ENCODE data around the gene PPP2R3A. TPM values are rescaled to one million over a fixed set of nuclear protein-coding genes. Genes with fewer than 3 reads are reported as not detected.
A peak's percentile ranks its signal among the peaks of the same experiment; 100 is the strongest.

Gene PPP2R3A
- polyA plus RNA-seq, 4 donors, result 19.8 to 26.9 (median 24.4) TPM

DNA sequence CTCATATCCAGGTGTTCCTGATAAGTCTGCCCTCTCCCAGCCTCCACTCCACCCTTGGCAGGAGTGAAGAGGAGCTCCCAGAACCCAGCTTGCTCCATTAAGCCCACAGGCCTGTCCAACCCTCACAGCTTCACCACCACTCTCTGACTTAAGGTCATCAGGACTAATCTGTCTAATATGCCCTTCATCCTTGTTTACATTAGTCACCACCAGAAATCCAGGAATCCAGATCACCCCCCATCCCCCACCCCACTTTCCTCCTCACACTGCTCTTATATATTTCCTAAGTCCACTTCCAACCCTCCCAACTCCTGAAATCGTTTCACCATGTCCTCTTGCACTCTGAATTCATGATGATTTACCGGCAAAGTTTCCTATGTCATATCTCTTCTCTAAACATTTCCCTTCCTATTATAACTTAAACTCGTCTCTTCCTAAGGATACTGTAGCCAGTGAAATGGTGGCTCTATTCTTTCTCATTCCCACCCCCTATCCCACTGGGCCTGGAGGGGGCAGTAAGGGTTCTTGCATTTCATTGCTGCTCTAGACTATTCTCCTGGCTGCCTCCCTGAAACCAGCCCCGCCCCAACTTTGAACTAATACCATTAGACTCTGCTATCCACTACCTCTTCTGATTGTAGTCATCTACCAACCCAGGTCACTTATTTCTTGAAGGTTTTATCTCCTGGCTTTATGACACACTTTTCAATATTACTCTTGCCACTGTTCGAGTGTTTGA is 43.4 kb downstream of the PPP2R3A start:
- no peak for DNase-seq (ENCODE audit: low read depth in 4 of 4, low spot score in 3 of 4)

DNA sequence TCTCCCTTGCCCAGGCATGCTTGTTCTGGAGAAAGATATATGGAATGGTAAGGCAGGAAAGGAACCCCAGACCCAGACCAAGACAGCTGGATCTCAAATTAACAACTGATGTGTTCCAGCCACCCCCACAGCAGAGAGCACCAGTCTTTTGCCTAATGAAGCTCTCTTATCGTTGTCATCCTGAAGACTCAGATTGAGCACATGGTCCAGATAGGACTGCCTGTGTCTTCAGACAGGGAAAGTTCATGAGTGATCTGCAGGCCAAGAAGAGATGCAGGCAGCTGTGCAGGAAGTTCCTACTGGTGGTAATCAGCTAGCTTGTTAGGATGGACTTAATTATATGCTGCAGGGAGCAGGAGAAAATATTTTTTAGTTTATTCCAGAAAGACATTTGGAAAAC is 53.3 kb downstream of the PPP2R3A start:
- no peak for DNase-seq (ENCODE audit: low read depth in 4 of 4, low spot score in 3 of 4)

DNA sequence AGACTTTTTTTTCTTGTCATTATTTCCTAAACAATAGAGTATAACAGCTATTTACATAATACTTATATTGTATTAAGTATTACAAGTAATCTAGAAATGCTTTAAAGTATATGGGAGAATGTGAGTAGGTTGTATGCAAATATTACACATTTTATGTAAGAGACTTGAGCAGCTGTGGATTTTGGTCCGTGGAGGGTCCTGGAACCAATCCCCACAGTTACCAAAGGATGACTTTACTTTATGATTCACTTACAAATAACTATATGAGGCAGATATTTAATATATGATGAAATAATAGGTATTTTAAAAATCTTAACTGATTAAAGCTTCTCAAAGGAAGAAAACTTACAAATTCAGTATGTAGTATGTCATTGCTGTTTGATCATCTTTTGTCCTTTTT is 56.3 kb downstream of the PPP2R3A start:
- DNase-seq (ENCODE audit: low read depth in 4 of 4, low spot score in 3 of 4), result no peak

DNA sequence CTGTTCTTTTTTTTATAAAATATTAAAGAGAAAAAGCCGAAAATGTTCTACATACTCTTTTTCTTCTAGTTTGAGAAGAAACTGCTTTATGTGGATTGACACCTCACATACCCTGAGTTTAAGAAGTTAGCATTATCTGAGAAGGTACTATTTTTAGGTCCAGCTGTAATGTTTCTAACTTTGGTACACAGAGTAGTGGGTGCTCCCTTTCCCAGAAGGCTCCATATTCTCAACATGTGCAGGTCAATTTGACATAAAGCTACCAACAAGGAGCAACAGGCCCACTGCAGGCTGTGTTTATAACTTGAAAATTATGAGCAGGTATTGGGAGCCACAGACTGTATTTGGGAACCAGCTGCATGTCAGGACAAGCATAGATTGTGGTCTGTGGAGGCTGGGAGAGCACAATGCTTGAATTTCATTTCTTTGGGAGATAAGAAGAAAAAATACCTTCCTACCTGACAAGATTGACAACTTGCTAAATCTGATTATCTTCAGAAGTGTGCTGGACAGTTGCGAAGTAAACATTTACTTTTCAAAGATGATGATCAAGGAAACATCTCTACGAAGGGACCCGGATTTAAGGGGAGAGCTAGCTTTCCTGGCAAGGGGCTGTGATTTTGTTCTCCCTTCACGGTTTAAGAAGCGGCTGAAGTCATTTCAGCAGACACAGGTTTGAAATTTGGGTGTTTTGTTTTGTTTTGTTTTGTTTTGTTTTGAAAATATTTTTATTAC is 57.2 kb downstream of the PPP2R3A start:
- DNase-seq (ENCODE audit: low read depth in 4 of 4, low spot score in 3 of 4), result no peak

DNA sequence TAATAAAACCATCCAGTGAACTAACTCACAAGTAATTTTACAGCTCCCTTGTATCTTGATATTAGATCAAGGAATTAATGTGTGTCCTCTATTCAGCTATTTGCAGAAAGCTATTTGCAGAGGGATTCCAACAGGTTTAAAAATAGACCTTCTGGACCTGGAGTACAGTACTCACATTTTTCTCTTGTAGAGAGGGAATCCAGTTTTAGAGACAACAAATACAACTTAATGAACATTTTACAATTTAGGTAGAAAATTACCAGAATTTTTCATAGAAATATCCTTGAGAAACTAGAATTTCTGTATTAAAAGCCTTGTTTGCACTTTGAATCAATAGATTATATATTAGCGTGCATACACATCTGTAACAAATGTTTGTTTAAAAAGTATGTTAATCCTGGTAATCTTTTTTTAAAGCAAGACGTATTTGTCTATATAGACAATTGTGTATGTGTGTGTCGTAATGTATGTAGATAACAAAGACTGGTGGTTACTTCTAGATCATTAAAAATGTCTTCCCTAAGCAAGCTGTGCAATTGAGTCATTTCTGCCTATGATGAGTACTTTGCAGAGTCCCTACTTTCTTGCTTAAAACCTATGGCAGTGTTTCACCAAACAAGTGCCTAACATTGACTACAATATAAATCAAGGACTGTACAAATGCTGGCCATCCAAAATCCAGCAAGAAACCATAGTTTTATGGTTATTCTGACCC is 57.9 kb downstream of the PPP2R3A start:
- no peak for DNase-seq (ENCODE audit: low read depth in 4 of 4, low spot score in 3 of 4)

DNA sequence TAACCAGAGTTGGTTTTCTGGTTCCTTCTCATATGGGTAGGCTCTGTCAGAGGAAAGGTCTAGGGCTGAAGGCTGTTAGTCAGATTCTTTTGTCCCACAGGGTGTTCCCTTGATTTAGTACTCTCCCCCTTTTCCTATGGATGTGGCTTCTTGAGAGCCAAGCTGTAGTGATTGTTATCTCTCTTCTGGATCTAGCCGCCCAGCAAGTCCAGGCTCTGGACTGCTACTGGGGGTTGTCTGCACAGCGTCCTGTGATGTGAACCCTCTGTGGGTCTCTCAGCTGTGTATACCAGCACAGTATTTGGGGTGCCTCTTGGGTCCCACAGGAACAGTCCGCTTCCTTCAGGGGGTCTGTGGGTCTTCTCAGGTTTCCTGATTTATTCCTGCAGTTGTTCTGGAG is 70.8 kb downstream of the PPP2R3A start:
- no peak for DNase-seq (ENCODE audit: low read depth in 4 of 4, low spot score in 3 of 4)

DNA sequence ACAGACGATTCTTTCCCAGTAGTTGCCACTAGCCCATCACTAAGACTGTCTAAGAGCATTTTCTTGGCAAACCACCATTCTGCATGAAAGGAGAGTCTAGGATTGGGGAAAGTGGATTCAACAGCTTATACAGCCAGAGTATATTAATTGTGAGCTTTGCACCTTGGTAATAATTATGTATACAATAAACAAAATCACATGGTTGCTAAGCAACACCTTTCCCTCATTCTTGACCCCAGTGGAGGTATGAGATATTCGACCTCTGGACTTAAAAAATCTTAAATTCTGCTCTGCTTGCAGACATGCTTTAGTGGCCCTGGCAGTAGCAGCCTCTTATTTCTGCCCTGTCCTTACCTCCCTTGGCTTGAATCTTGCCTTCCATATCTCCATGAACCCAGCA is 73.1 kb downstream of the PPP2R3A start:
- DNase-seq (ENCODE audit: low read depth in 4 of 4, low spot score in 3 of 4), result no peak

DNA sequence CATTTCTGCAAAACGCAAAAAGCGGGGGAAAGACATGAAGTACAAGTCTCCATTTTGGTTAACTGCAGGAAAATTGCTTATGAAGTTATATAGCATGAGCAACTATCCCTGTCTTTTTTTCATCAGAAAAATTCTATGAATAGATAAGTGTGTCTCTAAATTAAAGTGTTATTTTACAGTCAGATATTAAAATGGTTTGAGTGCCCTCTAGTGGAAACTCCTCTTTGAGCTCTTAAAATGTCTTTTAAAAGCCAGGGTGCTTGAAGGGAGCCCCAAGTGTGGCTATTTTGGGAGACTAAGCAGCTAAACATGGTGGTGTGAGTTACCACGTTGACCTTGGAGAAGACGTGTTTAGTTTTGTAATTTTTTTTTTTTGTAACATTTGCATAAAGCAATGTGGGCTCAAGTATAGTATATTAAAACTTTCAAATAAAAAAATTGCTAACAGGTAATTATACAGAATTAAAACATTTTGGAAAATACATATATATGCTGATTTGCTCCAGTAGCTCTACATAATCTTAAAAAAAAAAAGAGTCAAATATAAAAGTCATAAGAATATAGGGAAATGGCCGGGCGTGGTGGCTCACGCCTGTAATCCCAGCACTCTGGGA is 77.2 kb downstream of the PPP2R3A start:
- DNase-seq (ENCODE audit: low read depth in 4 of 4, low spot score in 3 of 4), result peak; percentile 20 to 39 (median 24)

DNA sequence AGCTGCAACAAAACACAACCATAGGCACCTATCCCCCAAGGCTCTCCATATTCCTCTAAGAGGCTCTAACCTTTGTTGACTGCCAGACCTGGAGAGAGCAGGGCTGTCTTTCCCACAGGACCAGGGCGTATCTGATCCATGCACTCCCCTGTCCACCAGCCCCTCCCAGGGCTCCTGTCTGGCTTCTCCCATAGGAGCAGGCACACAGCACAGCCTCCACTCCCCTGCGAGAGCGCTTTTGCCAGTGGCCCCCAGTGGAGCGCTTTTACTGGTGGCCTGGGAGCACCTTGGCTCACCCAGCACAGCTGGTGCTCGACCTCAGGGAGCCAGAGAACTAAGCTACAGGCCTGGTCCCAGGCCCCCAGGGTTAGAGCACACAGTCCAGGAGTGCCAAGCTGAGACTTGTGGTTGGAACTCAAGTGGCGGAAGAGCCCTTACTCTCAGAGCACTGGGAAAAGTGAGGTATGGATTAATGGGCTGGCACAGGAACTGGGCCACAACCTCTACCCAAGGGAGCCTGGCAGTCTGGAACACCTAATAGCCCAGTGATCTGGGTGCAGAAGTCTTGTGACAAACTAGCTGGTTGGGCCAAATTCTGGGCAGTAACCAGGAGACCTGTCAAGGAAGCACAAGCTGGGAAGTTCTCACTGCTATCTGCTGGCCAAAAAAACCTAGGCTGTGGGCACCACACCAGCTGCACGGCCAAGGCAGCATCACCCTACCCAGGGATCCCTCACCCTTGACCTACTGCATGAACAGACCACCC is 79.6 kb downstream of the PPP2R3A start:
- DNase-seq (ENCODE audit: low read depth in 4 of 4, low spot score in 3 of 4), result no peak

DNA sequence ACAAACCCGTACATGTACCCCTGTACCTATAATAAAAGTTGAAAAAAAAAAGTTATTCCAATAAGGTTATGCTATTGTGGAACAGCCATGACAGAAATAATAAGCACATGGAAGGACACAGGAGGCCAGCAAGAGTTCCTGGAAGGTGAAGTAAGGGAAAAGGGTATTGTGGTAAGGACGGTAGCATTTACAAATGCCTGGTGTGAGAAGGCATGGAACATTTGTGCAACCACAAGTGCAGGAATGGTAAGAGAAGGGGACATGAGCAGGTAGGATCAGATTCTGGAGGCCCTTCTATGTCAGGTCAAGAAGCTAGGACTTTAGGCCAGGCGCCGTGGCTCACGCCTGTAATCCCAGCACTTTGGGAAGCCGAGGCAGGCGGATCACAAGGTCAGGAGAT is 82.5 kb downstream of the PPP2R3A start:
- no peak for DNase-seq (ENCODE audit: low read depth in 4 of 4, low spot score in 3 of 4)

DNA sequence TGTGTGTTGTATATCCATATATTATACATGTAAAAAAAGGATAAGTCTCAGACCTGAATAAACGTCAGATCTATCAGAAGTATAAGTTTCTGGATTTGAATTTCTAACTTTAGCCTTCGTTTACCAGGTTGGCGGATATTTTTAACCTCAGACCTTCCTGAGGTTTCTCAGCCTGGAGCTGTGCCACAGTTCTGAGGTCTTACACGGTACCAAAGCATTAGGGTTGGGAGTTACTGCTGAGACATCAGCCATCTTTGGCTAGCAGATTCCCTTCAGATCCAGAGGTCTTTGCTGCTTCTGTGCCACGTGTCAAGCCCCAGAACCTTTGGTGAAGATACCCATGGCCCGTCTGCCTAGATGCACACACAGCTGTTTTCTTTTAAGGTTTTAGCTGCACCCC is 84.7 kb downstream of the PPP2R3A start:
- no peak for DNase-seq (ENCODE audit: low read depth in 4 of 4, low spot score in 3 of 4)

DNA sequence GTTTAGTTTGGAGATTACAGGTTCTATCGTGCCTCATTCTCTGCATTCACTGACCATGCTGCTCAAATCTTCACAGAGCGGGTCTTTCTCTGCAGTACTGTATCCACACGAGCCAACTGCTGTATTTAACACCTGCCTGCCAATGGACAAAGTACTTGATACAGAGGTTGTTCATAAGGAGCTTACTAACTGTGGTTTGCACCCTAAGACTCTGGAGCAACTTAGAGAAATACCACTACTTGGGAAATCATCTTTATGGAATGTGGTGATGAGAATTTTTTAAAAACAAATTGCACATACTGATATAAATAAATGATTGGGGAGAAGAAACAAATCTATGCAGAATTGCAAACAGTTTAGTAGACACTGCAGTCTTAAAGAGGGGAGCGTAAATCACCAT is 90.0 kb downstream of the PPP2R3A start:
- DNase-seq (ENCODE audit: low read depth in 4 of 4, low spot score in 3 of 4), result no peak

DNA sequence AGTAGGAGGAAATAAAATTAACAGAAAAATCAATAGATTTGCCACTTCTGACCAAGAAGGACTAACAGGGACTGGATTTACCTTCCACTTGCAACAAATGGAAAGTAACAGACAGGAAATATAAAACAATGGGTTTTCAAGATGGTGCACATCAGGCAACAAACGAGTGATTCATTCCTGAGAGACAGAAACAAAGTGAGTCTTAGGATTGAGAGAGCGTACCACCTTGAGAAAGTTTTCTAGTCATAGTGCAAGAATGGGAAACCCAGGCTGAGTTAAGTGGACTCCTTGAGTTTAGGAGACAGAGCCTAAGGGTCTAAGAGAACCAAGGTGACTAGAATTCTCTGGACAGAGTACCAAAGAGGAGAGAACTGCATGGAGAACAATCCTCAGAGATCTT is 101.7 kb downstream of the PPP2R3A start:
- DNase-seq (ENCODE audit: low read depth in 4 of 4, low spot score in 3 of 4), result no peak

DNA sequence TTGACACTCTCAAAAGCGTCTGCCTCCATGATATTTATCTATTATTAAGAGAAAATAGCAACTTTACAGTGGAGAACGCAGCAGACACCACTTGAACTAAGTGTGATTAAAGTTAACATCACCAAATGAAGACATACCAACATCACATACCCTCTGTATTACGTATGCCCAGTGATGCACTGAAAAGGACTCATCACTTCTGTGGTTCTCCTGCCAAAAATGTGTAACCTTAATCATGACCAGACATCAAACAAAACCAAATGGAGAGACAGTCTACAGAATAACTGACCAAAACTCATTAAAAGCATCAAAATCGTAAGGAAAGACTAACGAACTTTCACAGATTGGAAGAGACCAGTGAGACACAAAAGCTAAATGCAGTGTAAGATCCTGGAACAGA is 103.2 kb downstream of the PPP2R3A start:
- DNase-seq (ENCODE audit: low read depth in 4 of 4, low spot score in 3 of 4), result no peak

DNA sequence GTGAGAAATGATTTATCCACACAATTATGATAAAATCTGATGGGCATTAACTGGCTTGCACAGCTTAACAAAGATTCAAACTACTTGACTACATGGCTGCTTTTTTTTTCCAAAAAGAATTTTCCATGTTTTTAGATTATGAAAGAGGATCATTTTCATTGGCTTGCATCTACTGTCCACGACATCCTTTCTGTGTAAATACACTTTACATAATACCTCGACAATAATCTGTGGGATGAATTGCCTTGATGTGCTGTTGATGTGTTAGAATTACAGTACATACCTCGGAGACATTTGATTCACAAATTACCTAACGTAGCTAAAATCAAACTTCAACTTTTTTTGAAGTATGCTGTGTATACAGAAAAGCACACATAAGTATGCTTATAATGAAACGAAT is 104.4 kb downstream of the PPP2R3A start:
- DNase-seq (ENCODE audit: low read depth in 4 of 4, low spot score in 3 of 4), result no peak

DNA sequence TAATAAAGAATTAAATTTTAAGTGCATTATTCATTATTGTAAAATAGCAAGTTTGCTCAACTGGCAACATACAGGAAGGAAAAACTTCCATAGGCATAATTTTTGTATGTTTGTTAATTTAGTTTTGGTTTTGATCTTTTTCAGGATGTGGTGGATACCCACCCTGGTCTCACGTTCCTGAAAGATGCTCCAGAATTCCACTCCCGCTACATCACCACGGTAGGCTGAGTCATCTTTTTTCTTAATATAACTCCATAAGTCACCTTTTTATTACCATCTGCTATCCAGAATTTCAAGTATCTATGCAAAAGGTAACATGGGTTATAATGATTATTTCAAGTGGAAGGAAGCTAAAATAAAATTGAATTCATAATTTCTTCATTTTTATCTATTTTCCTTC is 104.8 kb downstream of the PPP2R3A start:
- no peak for DNase-seq (ENCODE audit: low read depth in 4 of 4, low spot score in 3 of 4)

DNA sequence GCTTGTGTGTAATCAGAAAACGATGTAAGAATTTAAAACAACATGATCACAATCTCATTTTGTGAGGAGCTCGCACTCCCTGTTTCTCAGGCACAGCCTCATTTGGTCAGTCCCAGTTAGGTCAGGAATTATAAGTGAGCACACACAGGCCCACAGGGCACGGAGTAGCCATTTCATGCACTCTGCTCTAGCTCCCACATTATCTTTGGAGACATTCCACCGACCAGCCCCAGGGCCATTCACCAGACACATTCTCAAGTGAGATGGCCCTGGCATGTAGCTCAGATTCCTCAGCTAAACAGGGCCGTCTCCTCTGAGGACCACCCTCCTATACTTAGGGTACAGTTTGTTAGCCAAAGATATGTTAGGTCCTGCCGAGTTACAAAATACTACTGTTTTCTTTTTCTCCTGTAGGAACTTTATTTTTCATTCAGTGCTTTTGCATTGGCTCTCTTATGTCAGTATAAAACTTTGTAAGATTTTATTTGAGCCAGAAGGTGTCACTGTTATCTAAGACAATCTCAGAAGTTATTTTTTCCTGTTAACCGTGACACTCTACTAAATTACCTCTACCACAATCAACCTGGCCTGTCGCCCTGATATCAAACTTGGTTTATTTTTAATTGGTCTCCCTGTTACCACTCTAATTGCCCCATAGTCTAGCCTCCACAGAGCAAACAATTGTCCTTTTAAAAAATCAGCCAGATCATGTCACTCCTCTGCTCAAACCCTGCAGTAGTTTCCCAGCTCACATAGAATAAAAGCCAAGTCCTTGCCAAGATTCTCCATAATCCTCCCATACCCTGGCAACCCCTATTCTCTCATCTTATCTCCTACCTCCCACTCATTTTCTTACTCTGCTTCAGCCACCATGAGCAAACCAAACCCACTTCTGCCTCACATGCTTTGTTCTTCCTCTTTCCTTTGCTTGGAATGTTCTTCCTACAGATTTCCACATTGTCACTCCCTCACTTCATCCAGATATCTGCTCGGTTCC is 105.7 kb downstream of the PPP2R3A start:
- DNase-seq (ENCODE audit: low read depth in 4 of 4, low spot score in 3 of 4), result no peak

DNA sequence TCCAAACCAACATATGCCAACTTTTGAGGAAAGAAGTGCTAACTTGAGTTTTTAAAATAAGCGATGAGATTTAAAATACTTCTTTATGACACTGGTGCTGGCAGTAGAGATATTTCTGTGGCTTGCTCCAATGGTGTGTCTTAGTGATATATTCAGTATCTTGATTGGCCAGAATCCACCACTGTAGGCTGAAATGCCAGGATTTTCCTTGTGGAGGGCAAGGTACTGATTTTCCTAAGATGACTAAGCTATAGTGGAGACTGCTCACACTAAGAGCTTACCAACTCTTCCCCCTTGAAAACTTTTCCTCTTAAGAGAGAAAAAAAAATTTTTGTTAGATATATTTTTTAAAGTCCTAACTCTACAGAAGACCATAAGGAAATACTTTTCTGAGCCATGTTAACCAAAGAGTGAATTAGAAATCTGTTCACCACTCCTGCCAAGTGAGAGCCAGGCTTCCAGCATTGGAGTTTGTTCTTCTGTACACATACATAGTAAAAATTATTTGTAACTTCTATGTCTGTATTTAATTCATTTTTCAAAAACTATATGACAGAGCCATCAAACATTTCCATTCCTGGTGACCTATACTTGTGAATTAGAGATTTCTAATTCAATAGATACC is 109.1 kb downstream of the PPP2R3A start:
- DNase-seq (ENCODE audit: low read depth in 4 of 4, low spot score in 3 of 4), result no peak
